ENCODE results near the gene TPD52L1.

Gene TPD52L1

DNA sequence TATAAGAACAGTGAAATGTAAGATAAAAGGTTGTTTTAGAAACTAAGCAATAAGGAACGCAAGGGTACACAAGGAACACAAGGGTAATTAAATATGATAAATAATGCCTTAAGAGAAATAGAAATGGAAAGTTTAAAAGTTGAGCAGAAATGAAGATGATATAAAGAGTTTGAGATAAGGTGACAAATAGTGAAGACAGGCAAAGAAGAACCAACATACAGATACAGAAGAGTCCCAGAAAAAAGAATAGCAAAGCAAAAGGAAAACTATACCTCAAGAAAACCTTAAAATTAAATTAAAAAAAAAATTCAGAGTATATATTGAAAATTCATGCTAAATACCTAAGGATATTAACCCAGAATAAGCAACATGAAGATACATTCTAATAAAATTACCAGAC is 131.8 kb downstream of the TPD52L1 start:
- H3K4me3 ChIP-seq (ENCODE audit: low read length), result no peak overlapping the region
- TF ChIP-seq CTCF (conservative IDR thresholded peaks at IDR 0.05; ENCODE audit: low read length), result no peak
- no peak for DNase-seq (ENCODE audit: low read depth)

- H3K4me3 ChIP-seq (ENCODE audit: low read length), result no peak overlapping the region
- no peak for DNase-seq (ENCODE audit: low read depth)
- no peak for TF ChIP-seq CTCF (conservative IDR thresholded peaks at IDR 0.05; ENCODE audit: low read length)
These were observed 132.4 kb downstream of the TPD52L1 start for GRCh38 chr6:125285936-125286335.

DNA sequence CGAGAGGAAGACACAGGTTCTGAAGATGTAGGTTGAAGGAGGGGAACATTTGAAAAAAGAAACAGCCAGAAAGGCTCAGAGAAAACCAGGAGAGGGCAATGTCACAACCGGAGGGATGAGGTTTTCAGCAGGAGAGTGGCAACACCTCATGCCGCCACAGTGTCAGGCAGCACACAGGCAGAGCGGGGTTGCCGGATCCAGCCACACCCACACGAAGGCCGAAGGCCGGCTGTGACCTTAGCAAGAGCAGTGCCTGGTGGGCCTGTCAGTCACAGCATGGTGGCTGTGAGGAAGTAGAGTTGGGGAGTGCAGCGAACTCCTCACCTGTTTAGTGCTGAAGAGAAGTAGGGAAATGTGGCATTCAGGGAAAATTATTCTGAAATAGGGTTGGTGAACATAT is 134.1 kb downstream of the TPD52L1 start:
- H3K4me3 ChIP-seq (ENCODE audit: low read length), result no peak overlapping the region
- no peak for DNase-seq (ENCODE audit: low read depth)
- no peak for TF ChIP-seq CTCF (conservative IDR thresholded peaks at IDR 0.05; ENCODE audit: low read length)

DNA sequence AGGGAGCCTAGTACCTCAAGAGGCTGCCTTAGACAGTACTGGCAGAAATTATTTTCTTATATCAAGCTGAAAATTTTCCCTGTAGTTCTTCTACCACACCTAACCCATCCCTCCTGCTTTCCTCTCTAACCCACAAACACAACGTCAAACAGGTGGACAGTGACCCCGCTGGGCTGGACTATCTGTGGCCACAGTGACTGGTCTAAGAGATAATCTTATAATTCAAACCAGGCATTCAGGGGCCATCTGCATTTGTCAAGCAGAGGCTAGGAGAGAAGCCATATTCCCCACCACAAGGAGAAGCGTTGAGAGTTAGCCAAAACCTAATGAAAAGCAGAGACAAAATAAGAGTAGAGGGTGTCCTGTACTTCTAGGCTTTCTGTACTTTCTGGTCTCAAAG is 140.0 kb downstream of the TPD52L1 start:
- no peak for DNase-seq (ENCODE audit: low read depth)
- H3K4me3 ChIP-seq (ENCODE audit: low read length), result no peak overlapping the region
- no peak for TF ChIP-seq CTCF (conservative IDR thresholded peaks at IDR 0.05; ENCODE audit: low read length)

- DNase-seq (ENCODE audit: low read depth), result no peak
- TF ChIP-seq CTCF (conservative IDR thresholded peaks at IDR 0.05; ENCODE audit: low read length), result no peak
- H3K4me3 ChIP-seq (ENCODE audit: low read length), result no peak overlapping the region
These were observed 140.5 kb downstream of the TPD52L1 start for GRCh38 chr6:125294036-125294435.

DNA sequence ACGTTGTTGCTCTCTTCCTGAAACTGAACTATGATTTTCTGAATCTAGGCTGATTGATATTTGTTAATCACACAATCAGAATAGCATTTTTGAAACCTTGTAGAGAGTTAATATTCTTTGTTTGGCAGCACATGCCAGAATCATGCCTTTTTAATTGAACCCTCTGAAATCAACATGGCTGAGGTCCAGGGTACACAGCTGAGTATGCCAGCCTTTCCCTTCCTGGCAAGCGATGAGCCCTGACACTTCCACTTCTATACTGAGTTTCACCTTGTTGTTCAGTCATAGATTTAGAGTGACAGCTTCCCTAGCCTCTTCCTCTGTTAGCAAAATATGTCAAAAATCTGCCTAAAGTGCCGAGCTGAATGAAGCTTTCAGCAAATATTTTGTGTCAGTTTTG is 141.4 kb downstream of the TPD52L1 start:
- TF ChIP-seq CTCF (conservative IDR thresholded peaks at IDR 0.05; ENCODE audit: low read length), result no peak
- H3K4me3 ChIP-seq (ENCODE audit: low read length), result no peak overlapping the region
- DNase-seq (ENCODE audit: low read depth), result no peak

DNA sequence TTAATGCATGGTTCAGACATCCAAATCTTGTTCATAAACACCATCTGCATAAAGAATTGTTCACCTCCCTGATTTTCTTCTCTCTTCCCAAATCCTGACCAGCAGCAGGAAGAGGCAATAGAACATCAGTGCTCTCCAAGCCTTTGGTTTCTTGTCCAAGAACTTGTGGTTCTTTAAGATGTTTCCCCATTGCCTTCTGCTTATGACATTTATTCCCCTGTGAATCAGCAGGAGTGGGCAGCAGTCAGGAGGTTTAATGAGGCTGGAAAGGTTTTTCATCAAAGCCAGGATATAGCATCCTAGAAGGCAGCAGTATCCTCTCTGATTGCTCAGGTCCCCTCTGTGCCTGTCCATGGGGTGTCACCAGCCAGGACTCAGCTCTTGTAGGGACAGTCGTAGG is 142.9 kb downstream of the TPD52L1 start:
- DNase-seq (ENCODE audit: low read depth), result peak; percentile 31
- TF ChIP-seq CTCF (conservative IDR thresholded peaks at IDR 0.05; ENCODE audit: low read length), result no peak
- no peak overlapping the region for H3K4me3 ChIP-seq (ENCODE audit: low read length)
